ENCODE data around the gene GADD45G. TPM values are rescaled to one million over a fixed set of nuclear protein-coding genes. Genes with fewer than 3 reads are reported as not detected.

The GADD45G gene
- total RNA-seq, 1 donor from 2014 or later: 24.1 TPM

- DNase-seq (ENCODE audit: low read depth): no peak
Observed at GRCh38 chr9:89629081-89629976, 24.5 kb downstream of the GADD45G start.

- no peak for DNase-seq (ENCODE audit: low read depth)
Observed at GRCh38 chr9:89630508-89630907, 25.7 kb downstream of the GADD45G start.

- no peak for DNase-seq (ENCODE audit: low read depth)
Observed at GRCh38 chr9:89631384-89631783, 26.6 kb downstream of the GADD45G start.

- DNase-seq (ENCODE audit: low read depth): no peak
Observed at GRCh38 chr9:89632192-89632733, 27.5 kb downstream of the GADD45G start.

- DNase-seq (ENCODE audit: low read depth): no peak
Observed at GRCh38 chr9:89632736-89633135, 27.9 kb downstream of the GADD45G start.

GRCh38 chr9:89633404-89633803, 28.6 kb downstream of the GADD45G start:
- no peak for DNase-seq (ENCODE audit: low read depth)

GRCh38 chr9:89633920-89634319, 29.1 kb downstream of the GADD45G start:
- DNase-seq (ENCODE audit: low read depth): no peak

- DNase-seq (ENCODE audit: low read depth): no peak
Observed at GRCh38 chr9:89634995-89635742, 30.4 kb downstream of the GADD45G start.

- DNase-seq (ENCODE audit: low read depth): peak; percentile 75
Observed at GRCh38 chr9:89635816-89636215, 31.0 kb downstream of the GADD45G start.

GRCh38 chr9:89637787-89638186, 33.0 kb downstream of the GADD45G start:
- DNase-seq (ENCODE audit: low read depth): no peak

GRCh38 chr9:89638359-89638758, 33.5 kb downstream of the GADD45G start:
- DNase-seq (ENCODE audit: low read depth): peak; percentile 19

- no peak for DNase-seq (ENCODE audit: low read depth)
Observed at GRCh38 chr9:89638893-89639292, 34.1 kb downstream of the GADD45G start.

- peak; percentile 92 for DNase-seq (ENCODE audit: low read depth)
Observed at GRCh38 chr9:89639367-89639795, 34.6 kb downstream of the GADD45G start.

- DNase-seq (ENCODE audit: low read depth): no peak
Observed at GRCh38 chr9:89639961-89640360, 35.1 kb downstream of the GADD45G start.

GRCh38 chr9:89640361-89640760, 35.5 kb downstream of the GADD45G start:
- peak; percentile 5 for DNase-seq (ENCODE audit: low read depth)

GRCh38 chr9:89640801-89641200, 36.0 kb downstream of the GADD45G start:
- no peak for DNase-seq (ENCODE audit: low read depth)

GRCh38 chr9:89641980-89642379, 37.2 kb downstream of the GADD45G start:
- DNase-seq (ENCODE audit: low read depth): no peak

GRCh38 chr9:89642789-89643188, 38.0 kb downstream of the GADD45G start:
- peak; percentile 66 for DNase-seq (ENCODE audit: low read depth)

GRCh38 chr9:89646189-89646939, 41.6 kb downstream of the GADD45G start:
- no peak for DNase-seq (ENCODE audit: low read depth)

- no peak for DNase-seq (ENCODE audit: low read depth)
Observed at GRCh38 chr9:89647366-89648128, 42.7 kb downstream of the GADD45G start.
